Keratinocyte (primary cell): ENCODE data around the gene XRCC3.

Source experiments
- CTCF ChIP-seq, 3 experiments: IDR thresholded peaks in 1 of 3; conservative IDR thresholded peaks in 1 of 3; optimal IDR thresholded peaks in 1 of 3; 2 replicates in 2 of 3; 3 replicates in 1 of 3; pipeline versions ENCODE3 to v1.5.1; 2011; ENCODE audit warnings: low read length in 3 of 3, mild to moderate bottlenecking in 3 of 3, moderate library complexity in 2 of 3, control low read depth in 1 of 3, inconsistent platforms in 1 of 3; ENCODE audit not compliant: insufficient read depth in 2 of 3; ENCODE audit errors: extremely low read depth in 1 of 3
- EZH2 ChIP-seq: IDR thresholded peaks from one replicate; pipeline ENCODE4 v1.6.1; 2012; ENCODE audit warnings: inconsistent platforms, mild to moderate bottlenecking, low read length, moderate library complexity

DNA sequence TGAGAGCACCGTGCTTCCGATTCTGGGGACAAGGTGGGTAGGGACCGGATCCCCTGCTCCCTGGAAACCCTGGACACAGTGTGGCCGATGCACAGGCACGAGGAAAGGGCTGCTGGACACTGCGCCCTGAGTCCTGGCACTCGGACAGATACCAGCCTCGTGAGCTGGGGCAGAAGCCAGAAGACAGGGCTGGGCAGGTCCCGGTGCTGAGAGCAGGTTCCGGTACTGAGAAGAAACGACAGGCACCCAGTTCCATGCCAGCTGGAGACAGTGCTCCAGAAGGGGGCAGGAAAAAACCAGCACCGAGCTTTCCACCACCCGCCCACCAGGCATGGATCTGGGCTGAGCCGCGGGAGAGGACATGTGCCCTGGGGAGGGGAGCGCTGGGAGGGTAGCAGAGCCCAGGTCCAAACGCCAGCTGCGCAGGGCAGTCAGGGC is 6.5 kb downstream of the XRCC3 start:
- TF ChIP-seq CTCF (optimal IDR thresholded peaks at IDR 0.05 in 1 of 3, IDR thresholded peaks at IDR 0.05 in 1 of 3, conservative IDR thresholded peaks at IDR 0.05 in 1 of 3; ENCODE audit: extremely low read depth in 1 of 3, insufficient read depth in 2 of 3, low read length in 3 of 3), result no peak
- no peak for TF ChIP-seq EZH2
